H9 (cell line): ENCODE results near the gene CNOT11. TPM values are rescaled to one million over a fixed set of nuclear protein-coding genes. Genes with fewer than 3 reads are reported as not detected.

ENCODE experiments used
- DNase-seq: peaks from one replicate; pipeline ENCODE4 v3.0.0-alpha.2; 2017
- H2AFZ ChIP-seq: one replicate; pipeline ENCODE4 v1.6.1; 2013; ENCODE audit warnings: mild to moderate bottlenecking, low read length, control low read depth, moderate library complexity
- H2AK5ac ChIP-seq: 2 replicates; pipeline ENCODE4 v1.6.1; 2013; ENCODE audit warnings: low read length, control low read depth, mixed read lengths; ENCODE audit not compliant: insufficient read length
- H2BK120ac ChIP-seq: one replicate; pipeline ENCODE4 v1.6.1; 2013; ENCODE audit warnings: low read depth, mild to moderate bottlenecking, low read length, control low read depth, inconsistent platforms; ENCODE audit not compliant: poor library complexity, severe bottlenecking
- H2BK12ac ChIP-seq: 2 replicates; pipeline ENCODE4 v1.6.1; 2013; ENCODE audit warnings: low read length, control low read depth, mixed read lengths, low read depth; ENCODE audit not compliant: insufficient read length
- H2BK15ac ChIP-seq: 2 replicates; pipeline ENCODE4 v1.6.1; 2013; ENCODE audit warnings: low read depth, low read length, control low read depth
- H2BK20ac ChIP-seq: one replicate; pipeline ENCODE4 v1.6.1; 2013; ENCODE audit warnings: low read depth, mild to moderate bottlenecking, low read length, control low read depth, inconsistent platforms; ENCODE audit not compliant: poor library complexity, severe bottlenecking
- H2BK5ac ChIP-seq: 2 replicates; pipeline ENCODE4 v1.6.1; 2013; ENCODE audit warnings: low read length, control low read depth, mixed read lengths; ENCODE audit not compliant: insufficient read length
- H3K14ac ChIP-seq: 2 replicates; pipeline ENCODE4 v1.6.1; 2013; ENCODE audit warnings: low read length, control low read depth; ENCODE audit not compliant: insufficient read depth
- H3K18ac ChIP-seq: 2 replicates; pipeline ENCODE4 v1.6.1; 2013; ENCODE audit warnings: low read depth, mild to moderate bottlenecking, mixed read lengths, low read length, control low read depth; ENCODE audit not compliant: insufficient read length
- H3K23ac ChIP-seq: 2 replicates; pipeline ENCODE4 v1.6.1; 2013; ENCODE audit warnings: low read length, control low read depth, mixed read lengths, low read depth; ENCODE audit not compliant: insufficient read length
- H3K23me2 ChIP-seq: 2 replicates; pipeline ENCODE4 v1.6.1; 2013; ENCODE audit warnings: low read depth, mild to moderate bottlenecking, mixed read lengths, low read length, control low read depth; ENCODE audit not compliant: insufficient read length, poor library complexity, severe bottlenecking
- H3K27ac ChIP-seq: 2 replicates; pipeline ENCODE4 v1.5.1; 2013; ENCODE audit warnings: low read length, control low read depth, mixed read lengths, low read depth; ENCODE audit not compliant: insufficient read length
- H3K27me3 ChIP-seq: 2 replicates; pipeline ENCODE4 v1.6.1; 2013; ENCODE audit warnings: low read length, control low read depth, inconsistent platforms; ENCODE audit not compliant: insufficient read depth
- H3K4ac ChIP-seq: 2 replicates; pipeline ENCODE4 v1.6.1; 2013; ENCODE audit warnings: low read depth, mild to moderate bottlenecking, control low read depth, inconsistent platforms, low read length, moderate library complexity
- H3K4me1 ChIP-seq: 2 replicates; pipeline ENCODE4 v1.6.1; 2013; ENCODE audit warnings: low read length, control low read depth, inconsistent platforms; ENCODE audit not compliant: insufficient read depth
- H3K4me2 ChIP-seq: 2 replicates; pipeline ENCODE4 v1.6.1; 2013; ENCODE audit warnings: low read length, control low read depth, mixed read lengths; ENCODE audit not compliant: insufficient read length, insufficient read depth
- H3K56ac ChIP-seq: 2 replicates; pipeline ENCODE4 v1.6.1; 2013; ENCODE audit warnings: low read depth, mild to moderate bottlenecking, mixed read lengths, low read length, control low read depth; ENCODE audit not compliant: insufficient read length
- H3K79me1 ChIP-seq: 2 replicates; pipeline ENCODE4 v1.6.1; 2013; ENCODE audit warnings: low read depth, mild to moderate bottlenecking, moderate library complexity, low read length, control low read depth, inconsistent platforms; ENCODE audit not compliant: insufficient read depth, poor library complexity, severe bottlenecking
- H3K79me2 ChIP-seq: 2 replicates; pipeline ENCODE4 v1.6.1; 2013; ENCODE audit warnings: low read length, control low read depth, inconsistent platforms; ENCODE audit not compliant: insufficient read depth
- H3K9ac ChIP-seq: 2 replicates; pipeline ENCODE4 v1.6.1; 2013; ENCODE audit warnings: low read length, control low read depth, mixed read lengths; ENCODE audit not compliant: insufficient read length; ENCODE audit errors: extremely low read depth
- H3K9me3 ChIP-seq: one replicate; pipeline ENCODE4 v1.6.1; 2013; ENCODE audit warnings: low read depth, low read length, inconsistent platforms; ENCODE audit not compliant: control insufficient read depth
- H3T11ph ChIP-seq: one replicate; pipeline ENCODE4 v1.6.1; 2013; ENCODE audit warnings: mild to moderate bottlenecking, low read length, control low read depth, inconsistent platforms
- H4K20me1 ChIP-seq: one replicate; pipeline ENCODE4 v1.6.1; 2013; ENCODE audit not compliant: control insufficient read depth, insufficient read length, insufficient read depth
- H4K5ac ChIP-seq: 2 replicates; pipeline ENCODE4 v1.6.1; 2013; ENCODE audit warnings: low read depth, mild to moderate bottlenecking, mixed read lengths, low read length, control low read depth; ENCODE audit not compliant: insufficient read length
- H4K8ac ChIP-seq: replicated peaks from 2 replicates; pipeline ENCODE4 v1.6.1; 2013; ENCODE audit warnings: low read length, control low read depth, mixed read lengths, low read depth; ENCODE audit not compliant: insufficient read length
- H4K91ac ChIP-seq: 2 replicates; pipeline ENCODE4 v1.6.1; 2013; ENCODE audit warnings: low read depth, mild to moderate bottlenecking, moderate library complexity, mixed read lengths, low read length, control low read depth; ENCODE audit not compliant: insufficient read length
- H3K27ac Mint-ChIP-seq, 3 experiments: 2 replicates in 2 of 3; 3 replicates in 1 of 3; pipeline ENCODE4 v1.8.0; 2020 to 2021; ENCODE audit warnings: mixed read lengths in 3 of 3, mild to moderate bottlenecking in 1 of 3, moderate library complexity in 1 of 3
- H3K27me3 Mint-ChIP-seq: 2 replicates; pipeline ENCODE4 v1.8.0; 2021; ENCODE audit warnings: low read depth, mild to moderate bottlenecking, moderate library complexity, mixed read lengths
- H3K36me3 Mint-ChIP-seq, 3 experiments: 2 replicates in 2 of 3; 3 replicates in 1 of 3; pipeline ENCODE4 v1.8.0; 2020 to 2021; ENCODE audit warnings: low read depth in 3 of 3, mixed read lengths in 3 of 3; ENCODE audit not compliant: insufficient read depth in 1 of 3
- H3K4me1 Mint-ChIP-seq, 2 experiments: 2 replicates each; pipeline ENCODE4 v1.8.0; 2020; ENCODE audit warnings: mixed read lengths in 2 of 2
- H3K4me3 Mint-ChIP-seq, 2 experiments: 2 replicates in 1 of 2; 3 replicates in 1 of 2; pipeline ENCODE4 v1.8.0; 2020 to 2021; ENCODE audit warnings: mild to moderate bottlenecking in 2 of 2, mixed read lengths in 2 of 2, moderate library complexity in 1 of 2
- H3K9me3 Mint-ChIP-seq, 2 experiments: 2 replicates in 1 of 2; 3 replicates in 1 of 2; pipeline ENCODE4 v1.8.0; 2020; ENCODE audit warnings: mild to moderate bottlenecking in 2 of 2, mixed read lengths in 2 of 2, moderate library complexity in 1 of 2
- WGBS: extraction: QIAGEN DNeasy Blood & Tissue Kit; methylation state at CpG from one replicate; pipeline ENCODE4 v1.1.7; 2013; ENCODE audit warnings: missing lambda C conversion rate, low lambda C conversion rate, mixed read lengths; ENCODE audit not compliant: insufficient read length; ENCODE audit errors: extremely low coverage; 5-methylcytosine and 5-hydroxymethylcytosine counted together
- total RNA-seq: library from RNA; stranded (reverse); gene quantifications from 2 replicates; pipeline ENCODE4 v1.2.1, GENCODE V29; 2021
- TF ChIP-seq, protein P1 (sequence below): fragments of 200-600 bp; sonication (generic); conservative IDR thresholded peaks from 3 replicates; pipeline ENCODE4 v1.8.0; 2021; ENCODE audit warnings: antibody characterized with exemption, mild to moderate bottlenecking

Gene CNOT11
- total RNA-seq, 1 experiment from 2014 or later, result 46.8 TPM

DNA sequence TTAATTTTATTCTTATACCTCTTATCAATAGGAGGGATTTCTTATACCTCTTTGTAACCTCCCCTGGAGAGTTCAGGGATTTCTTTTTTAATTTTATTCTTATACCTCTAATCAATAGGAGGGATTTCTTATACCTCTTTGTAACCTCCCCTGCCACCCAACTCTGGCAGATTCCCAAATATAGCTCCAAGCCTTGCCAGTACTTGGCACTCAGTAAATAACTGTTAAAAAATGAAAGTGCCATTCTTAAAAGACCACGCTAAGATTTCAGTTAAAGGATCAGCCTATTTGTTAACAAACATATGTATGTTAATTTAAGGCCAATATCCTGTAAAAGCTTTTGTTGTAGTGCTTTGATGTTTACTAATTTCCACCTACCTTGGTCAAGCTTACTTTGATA lies 51.0 kb downstream of the CNOT11 start:
- Histone ChIP-seq H3K9ac (no peak overlapping the region), H3K4me1 (peaks cover 7% of the 10 kb centered on the region; the same call in 1 of the 2 replicates), H4K91ac (no peak overlapping the region), H3K14ac (no peak overlapping the region), H3K4ac (no peak overlapping the region), H2AK5ac (no peak overlapping the region), H3K18ac (no peak overlapping the region), H2BK12ac (no peak overlapping the region), H4K20me1 (no peaks in the 10 kb centered on the region), H4K8ac (no peak overlapping the region), H2BK120ac (no peak overlapping the region), H4K5ac (no peak overlapping the region), H3K23ac (no peak overlapping the region), H3K56ac (no peak overlapping the region), H2AFZ (no peak overlapping the region), H3K9me3 (no peaks in the 10 kb centered on the region), H2BK15ac (no peak overlapping the region), H3K27ac (no peak overlapping the region), H3K79me2 (peaks cover 32% of the 10 kb centered on the region), H3K4me2 (no peak overlapping the region), H3K27me3 (no peaks in the 10 kb centered on the region; the same call in 1 of the 2 replicates), H2BK20ac (no peak overlapping the region), H3K23me2 (peaks cover 14% of the 10 kb centered on the region), H2BK5ac (no peak overlapping the region), H3K79me1 (peaks cover 11% of the 10 kb centered on the region), H3T11ph (no peak overlapping the region)
- Mint-ChIP-seq H3K27ac (no peak overlapping the region; a peak in 1 of 7 replicates), H3K4me3 (no peak overlapping the region), H3K9me3 (no peaks in the 10 kb centered on the region), H3K36me3 (peaks cover 3 to 11% (median 9%) of the 10 kb centered on the region in 3 experiments; a peak in 6 of 7 replicates), H3K4me1 (peaks cover 31 to 40% of the 10 kb centered on the region in 2 experiments), H3K27me3 (peaks cover 4% of the 10 kb centered on the region; the same call in 1 of the 2 replicates)
- WGBS, result no CpG with 5 or more reads among the region's 1 CpG
- DNase-seq, result no peak
- TF ChIP-seq, protein P1, sequence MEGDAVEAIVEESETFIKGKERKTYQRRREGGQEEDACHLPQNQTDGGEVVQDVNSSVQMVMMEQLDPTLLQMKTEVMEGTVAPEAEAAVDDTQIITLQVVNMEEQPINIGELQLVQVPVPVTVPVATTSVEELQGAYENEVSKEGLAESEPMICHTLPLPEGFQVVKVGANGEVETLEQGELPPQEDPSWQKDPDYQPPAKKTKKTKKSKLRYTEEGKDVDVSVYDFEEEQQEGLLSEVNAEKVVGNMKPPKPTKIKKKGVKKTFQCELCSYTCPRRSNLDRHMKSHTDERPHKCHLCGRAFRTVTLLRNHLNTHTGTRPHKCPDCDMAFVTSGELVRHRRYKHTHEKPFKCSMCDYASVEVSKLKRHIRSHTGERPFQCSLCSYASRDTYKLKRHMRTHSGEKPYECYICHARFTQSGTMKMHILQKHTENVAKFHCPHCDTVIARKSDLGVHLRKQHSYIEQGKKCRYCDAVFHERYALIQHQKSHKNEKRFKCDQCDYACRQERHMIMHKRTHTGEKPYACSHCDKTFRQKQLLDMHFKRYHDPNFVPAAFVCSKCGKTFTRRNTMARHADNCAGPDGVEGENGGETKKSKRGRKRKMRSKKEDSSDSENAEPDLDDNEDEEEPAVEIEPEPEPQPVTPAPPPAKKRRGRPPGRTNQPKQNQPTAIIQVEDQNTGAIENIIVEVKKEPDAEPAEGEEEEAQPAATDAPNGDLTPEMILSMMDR, result no peak
